Measurements from ENCODE around the gene PRKAB1.

DNA sequence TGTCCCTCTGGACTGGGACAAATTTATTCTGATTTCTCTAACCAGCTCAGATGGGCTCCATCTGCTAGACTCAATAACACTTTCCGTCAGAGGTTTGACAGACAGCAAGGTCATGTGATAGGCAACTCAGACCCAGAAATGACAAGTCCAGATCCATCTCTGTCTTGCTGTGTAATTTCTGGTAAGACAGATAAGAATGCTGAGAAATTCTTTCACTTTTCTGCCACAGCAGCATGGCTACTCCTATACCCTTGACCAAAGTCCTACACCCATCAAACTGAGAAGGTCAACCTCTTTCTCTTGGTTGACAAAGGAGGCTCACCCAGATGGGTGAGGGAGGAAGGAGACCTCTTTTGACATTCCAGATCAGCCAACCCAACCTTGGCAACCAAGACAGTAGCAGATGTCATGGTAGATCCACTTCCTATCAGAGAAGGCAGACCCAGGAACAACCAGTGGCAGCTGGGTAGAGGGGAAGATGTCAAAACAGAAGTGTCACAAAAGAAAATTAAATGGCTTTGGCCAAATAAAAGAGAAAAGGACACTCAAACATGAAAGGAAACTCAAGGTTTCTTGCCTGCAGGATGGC, 36.9 kb upstream of the PRKAB1 start:
- TF ChIP-seq CTCF (IDR thresholded peaks at IDR 0.05) = no peak
- TF ChIP-seq EP300 (IDR thresholded peaks at IDR 0.05) = no peak
- no peak for TF ChIP-seq POLR2A (IDR thresholded peaks at IDR 0.05; ENCODE audit: low read depth)
